Fibroblast of lung (primary cell): ENCODE measurements around the gene KCNAB2. TPM values are rescaled to one million over a fixed set of nuclear protein-coding genes. Genes with fewer than 3 reads are reported as not detected.

Experiments
- DNase-seq, 2 donors: peaks; one replicate each; pipeline versions ENCODE4 v3.0.0 to v3.0.0-alpha.2; 2010; ENCODE audit warnings: low read depth in 2 of 2
- H2AFZ ChIP-seq: 2 replicates; pipeline ENCODE4 v1.5.1; 2012; ENCODE audit warnings: low read length, control low read depth, inconsistent platforms
- H3K27ac ChIP-seq: 2 replicates; pipeline ENCODE4 v1.5.1; 2011; ENCODE audit warnings: low read length, control low read depth; ENCODE audit not compliant: insufficient read depth
- H3K27me3 ChIP-seq: 2 replicates; pipeline ENCODE4 v1.5.1; 2011; ENCODE audit warnings: mild to moderate bottlenecking, low read length; ENCODE audit not compliant: control insufficient read depth, insufficient read depth
- H3K36me3 ChIP-seq: 2 replicates; pipeline ENCODE4 v1.5.1; 2011; ENCODE audit warnings: low read length; ENCODE audit not compliant: control insufficient read depth, insufficient read depth
- H3K4me1 ChIP-seq: 2 replicates; pipeline ENCODE4 v1.5.1; 2011; ENCODE audit warnings: low read length; ENCODE audit not compliant: control insufficient read depth, insufficient read depth; ENCODE audit errors: extremely low read depth
- H3K4me2 ChIP-seq: 2 replicates; pipeline ENCODE4 v1.5.1; 2011; ENCODE audit warnings: low read length, control low read depth; ENCODE audit not compliant: insufficient read depth; ENCODE audit errors: extremely low read depth
- H3K4me3 ChIP-seq, 4 experiments: fragments of 200-600 bp in 1 of 4; sonication (generic) in 1 of 4; replicated peaks in 1 of 4; 2 replicates each; pipeline ENCODE4 v1.5.1; 2011 to 2016; ENCODE audit warnings: low read length in 4 of 4, low read depth in 3 of 4, mild to moderate bottlenecking in 3 of 4, control low read depth in 2 of 4, inconsistent platforms in 1 of 4, mixed read lengths in 1 of 4; ENCODE audit not compliant: insufficient read depth in 1 of 4; ENCODE audit errors: control extremely low read depth in 1 of 4
- H3K79me2 ChIP-seq: 2 replicates; pipeline ENCODE4 v1.5.1; 2012; ENCODE audit warnings: mild to moderate bottlenecking, low read length, inconsistent platforms; ENCODE audit not compliant: control insufficient read depth, insufficient read depth
- H3K9ac ChIP-seq: 2 replicates; pipeline ENCODE4 v1.5.1; 2011; ENCODE audit warnings: mild to moderate bottlenecking, low read length, control low read depth; ENCODE audit not compliant: insufficient read depth
- H3K9me3 ChIP-seq: 2 replicates; pipeline ENCODE4 v1.5.1; 2012; ENCODE audit warnings: low read depth, low read length; ENCODE audit not compliant: control insufficient read depth, insufficient read depth
- H4K20me1 ChIP-seq: 2 replicates; pipeline ENCODE4 v1.5.1; 2011; ENCODE audit warnings: low read length; ENCODE audit not compliant: control insufficient read depth, insufficient read depth; ENCODE audit errors: extremely low read depth
- EZH2 ChIP-seq: IDR thresholded peaks from 2 replicates; pipeline ENCODE4 v1.5.1; 2012; ENCODE audit warnings: low read length, control low read depth, mild to moderate bottlenecking; ENCODE audit errors: missing control alignments
- polyA plus RNA-seq, 2 donors: library from polyadenylated mRNA; depleted of rRNA in 1 of 2; stranded (reverse) in 1 of 2; unstranded in 1 of 2; fragments of >200 nt; gene quantifications; 2 replicates each; pipeline ENCODE4 v1.2.1, GENCODE V29; 2011 to 2012; ENCODE audit warnings: missing spikeins in 1 of 2
- total RNA-seq: library from RNA; depleted of rRNA; stranded (reverse); fragments of >200 nt; gene quantifications from 2 replicates; pipeline ENCODE4 v1.2.1, GENCODE V29; 2014
- TF ChIP-seq, protein P1 (sequence below), 2 donors: IDR thresholded peaks in 1 of 2; conservative IDR thresholded peaks in 1 of 2; 1 replicate in 1 of 2; 2 replicates in 1 of 2; pipeline ENCODE4 v1.5.1; 2011 to 2012; ENCODE audit warnings: low read length in 2 of 2, control low read depth in 1 of 2, inconsistent platforms in 1 of 2, low read depth in 1 of 2, mild to moderate bottlenecking in 1 of 2

KCNAB2 gene
- total and polyA plus RNA-seq, 2 donors (not counting 1 experiment from before 2014, with no cell fraction given) = 2.2 to 2.5 TPM

DNA sequence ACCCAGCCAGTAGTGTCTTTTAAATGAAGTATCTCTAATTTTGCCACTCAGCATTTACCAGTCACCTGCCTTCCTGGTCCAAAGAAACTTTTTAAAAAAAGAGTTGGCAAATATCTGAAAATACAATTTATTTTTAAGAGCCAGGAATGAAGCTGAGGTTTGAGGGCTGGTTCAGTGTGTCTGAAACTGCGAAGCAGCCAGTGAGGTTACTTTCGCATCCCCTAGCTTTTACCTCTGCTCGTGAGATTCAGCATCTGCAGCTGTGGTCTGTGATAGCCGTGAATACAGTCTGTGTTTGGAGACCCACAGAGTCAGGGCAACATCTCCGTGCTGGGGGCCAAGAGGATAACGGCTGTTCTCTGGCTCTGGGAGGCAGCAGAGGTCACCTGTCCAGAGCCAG lies 21.3 kb upstream of the KCNAB2 start:
- Histone ChIP-seq H3K4me1 (no peaks in the 10 kb centered on the region), H3K79me2 (no peaks in the 10 kb centered on the region), H3K27me3 (no peaks in the 10 kb centered on the region), H4K20me1 (no peaks in the 10 kb centered on the region), H3K27ac (no peak overlapping the region), H2AFZ (no peak overlapping the region), H3K4me2 (no peak overlapping the region), H3K4me3 (no peak overlapping the region), H3K9ac (no peak overlapping the region), H3K9me3 (no peaks in the 10 kb centered on the region), H3K36me3 (no peaks in the 10 kb centered on the region)
- TF ChIP-seq, protein P1, sequence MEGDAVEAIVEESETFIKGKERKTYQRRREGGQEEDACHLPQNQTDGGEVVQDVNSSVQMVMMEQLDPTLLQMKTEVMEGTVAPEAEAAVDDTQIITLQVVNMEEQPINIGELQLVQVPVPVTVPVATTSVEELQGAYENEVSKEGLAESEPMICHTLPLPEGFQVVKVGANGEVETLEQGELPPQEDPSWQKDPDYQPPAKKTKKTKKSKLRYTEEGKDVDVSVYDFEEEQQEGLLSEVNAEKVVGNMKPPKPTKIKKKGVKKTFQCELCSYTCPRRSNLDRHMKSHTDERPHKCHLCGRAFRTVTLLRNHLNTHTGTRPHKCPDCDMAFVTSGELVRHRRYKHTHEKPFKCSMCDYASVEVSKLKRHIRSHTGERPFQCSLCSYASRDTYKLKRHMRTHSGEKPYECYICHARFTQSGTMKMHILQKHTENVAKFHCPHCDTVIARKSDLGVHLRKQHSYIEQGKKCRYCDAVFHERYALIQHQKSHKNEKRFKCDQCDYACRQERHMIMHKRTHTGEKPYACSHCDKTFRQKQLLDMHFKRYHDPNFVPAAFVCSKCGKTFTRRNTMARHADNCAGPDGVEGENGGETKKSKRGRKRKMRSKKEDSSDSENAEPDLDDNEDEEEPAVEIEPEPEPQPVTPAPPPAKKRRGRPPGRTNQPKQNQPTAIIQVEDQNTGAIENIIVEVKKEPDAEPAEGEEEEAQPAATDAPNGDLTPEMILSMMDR (conservative IDR thresholded peaks at IDR 0.05 in 1 of 2, IDR thresholded peaks at IDR 0.05 in 1 of 2; ENCODE audit: low read depth in 1 of 2, low read length in 2 of 2) = no peak
- no peak for TF ChIP-seq EZH2
- DNase-seq = no peak

DNA sequence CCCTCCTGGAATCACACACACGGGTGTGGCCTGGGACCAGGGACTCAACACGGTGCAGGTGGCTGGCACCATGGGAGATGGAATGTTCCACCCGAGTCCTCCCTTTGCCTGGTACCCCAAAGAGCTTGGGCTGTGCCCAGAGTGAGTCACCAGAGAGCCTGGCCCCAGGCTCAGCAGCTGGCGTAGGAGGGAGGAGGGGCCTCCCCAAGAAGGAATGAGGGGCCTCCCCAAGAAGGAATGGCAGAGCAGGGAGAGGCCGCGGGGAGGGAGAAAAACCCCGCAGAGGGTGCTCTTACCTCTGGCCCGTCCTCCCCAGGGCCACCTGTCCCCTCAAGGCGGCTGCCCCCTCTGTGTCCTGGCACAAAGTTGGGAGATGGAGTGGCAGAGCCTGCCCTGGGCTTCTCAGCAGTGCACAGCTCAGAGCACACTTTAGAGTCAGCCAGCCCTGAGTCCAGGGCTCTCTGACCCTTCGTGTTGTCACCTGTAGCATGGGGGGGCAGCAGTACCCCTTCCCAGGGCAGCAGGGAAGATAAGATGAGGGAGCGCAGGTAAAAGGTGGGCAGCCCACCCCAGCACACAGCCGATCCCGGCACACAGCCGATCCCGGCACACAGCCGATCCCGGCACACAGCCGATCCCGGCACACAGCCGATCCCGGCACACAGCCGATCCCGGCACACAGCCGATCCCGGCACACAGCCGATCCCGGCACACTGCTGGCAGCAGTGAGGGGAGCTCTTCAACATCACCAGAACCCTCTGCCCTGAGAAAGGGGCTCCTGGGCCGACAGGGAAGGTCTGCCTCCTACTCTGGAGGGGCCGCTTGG lies 20.2 kb upstream of the KCNAB2 start:
- Histone ChIP-seq H3K27me3 (no peaks in the 10 kb centered on the region), H3K79me2 (no peaks in the 10 kb centered on the region), H3K27ac (no peak overlapping the region), H3K9ac (no peak overlapping the region), H3K4me1 (no peaks in the 10 kb centered on the region), H3K4me2 (no peak overlapping the region), H2AFZ (no peak overlapping the region), H3K36me3 (no peaks in the 10 kb centered on the region), H3K9me3 (no peaks in the 10 kb centered on the region), H4K20me1 (no peaks in the 10 kb centered on the region), H3K4me3 (no peak overlapping the region)
- peak in 1 of 2 donors; percentile 23 for DNase-seq
- no peak for TF ChIP-seq EZH2
- TF ChIP-seq, protein P1 (conservative IDR thresholded peaks at IDR 0.05 in 1 of 2, IDR thresholded peaks at IDR 0.05 in 1 of 2; ENCODE audit: low read depth in 1 of 2, low read length in 2 of 2) = no peak

DNA sequence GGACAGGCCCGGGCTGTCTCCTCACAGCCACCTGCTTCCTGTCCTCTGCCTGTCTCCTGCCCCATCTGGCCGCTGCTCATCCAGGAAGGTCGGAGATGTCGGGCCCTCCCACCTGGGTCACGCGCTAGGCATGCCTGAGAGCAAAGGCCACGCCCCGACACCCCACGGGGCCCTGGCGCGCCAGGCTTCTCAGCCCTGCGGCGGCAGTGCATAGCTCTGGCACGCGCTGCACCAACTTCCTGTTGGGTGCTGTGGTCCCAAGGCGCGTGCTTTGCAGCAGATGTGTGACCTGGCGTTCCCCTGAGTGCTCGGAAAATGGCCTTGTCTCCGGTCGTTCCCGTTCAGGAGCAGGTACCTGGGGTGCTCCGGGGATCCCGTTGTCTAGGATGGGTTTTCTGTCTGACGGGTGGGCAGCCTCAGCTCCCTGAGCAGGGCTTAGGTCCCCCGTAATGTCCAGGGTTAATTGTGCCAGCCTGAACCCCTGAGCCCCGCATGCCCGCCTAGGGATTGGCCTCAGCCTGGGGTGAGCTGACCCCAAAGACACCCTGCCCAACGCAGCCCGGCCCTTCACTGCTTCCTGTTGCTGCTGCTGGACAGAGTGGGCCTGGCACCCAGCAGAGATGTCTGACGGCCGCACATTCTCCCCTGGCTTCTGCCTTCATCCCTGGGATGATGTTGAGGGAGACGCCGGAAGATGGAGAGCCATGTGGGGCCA lies 19.4 kb upstream of the KCNAB2 start:
- H3K4me1 ChIP-seq = no peaks in the 10 kb centered on the region
- H3K79me2 ChIP-seq = no peaks in the 10 kb centered on the region
- H3K4me2 ChIP-seq = no peak overlapping the region
- TF ChIP-seq EZH2 = no peak
- TF ChIP-seq, protein P1 (conservative IDR thresholded peaks at IDR 0.05 in 1 of 2, IDR thresholded peaks at IDR 0.05 in 1 of 2; ENCODE audit: low read depth in 1 of 2, low read length in 2 of 2) = no peak
- no peaks in the 10 kb centered on the region for H4K20me1 ChIP-seq
- H3K27me3 ChIP-seq = no peaks in the 10 kb centered on the region
- H3K36me3 ChIP-seq = no peaks in the 10 kb centered on the region
- no peak overlapping the region for H3K27ac ChIP-seq
- no peak overlapping the region for H3K4me3 ChIP-seq
- H2AFZ ChIP-seq = no peak overlapping the region
- H3K9ac ChIP-seq = no peak overlapping the region
- peak in 1 of 2 donors; percentile 16 for DNase-seq
- no peaks in the 10 kb centered on the region for H3K9me3 ChIP-seq
